ENCODE measurements around the gene KNDC1. TPM values are rescaled to one million over a fixed set of nuclear protein-coding genes. Genes with fewer than 3 reads are reported as not detected.

Gene KNDC1
- polyA plus RNA-seq, 4 donors = 0.37 to 18.6 TPM; not detected in 2

GRCh38 chr10:133210398-133211140 is 50.5 kb downstream of the KNDC1 start:
- H3K9me3 ChIP-seq (ENCODE audit: control insufficient read depth in 2 of 2, insufficient read depth in 1 of 2, low read depth in 1 of 2, low read length in 1 of 2) = no peaks in the 10 kb centered on the region
- peaks cover 0 to 37% (median 0%) of the 10 kb centered on the region in 3 donors for H3K36me3 ChIP-seq (ENCODE audit: control insufficient read depth in 3 of 3, insufficient read depth in 2 of 3, low read depth in 1 of 3, low read length in 3 of 3)
- no peak overlapping the region for H3K27ac ChIP-seq (ENCODE audit: low read depth in 1 of 3, low read length in 2 of 3)
- WGBS, 3 donors = 70 to 78% (median 74%) methylated on average over 25 to 27 of the region's 27 CpGs
- FAIRE-seq (no peak), DNase-seq (no peak)
- H3K4me3 ChIP-seq (ENCODE audit: low read depth in 1 of 3, low read length in 3 of 3) = no peak overlapping the region
- H3K4me1 ChIP-seq (ENCODE audit: control insufficient read depth in 3 of 3, insufficient read depth in 2 of 3, low read depth in 1 of 3, low read length in 2 of 3) = no peaks in the 10 kb centered on the region
- no peaks in the 10 kb centered on the region for H3K27me3 ChIP-seq (ENCODE audit: control insufficient read depth in 3 of 3, insufficient read depth in 3 of 3, low read length in 3 of 3)

GRCh38 chr10:133211141-133211830 is 51.3 kb downstream of the KNDC1 start:
- no peaks in the 10 kb centered on the region for H3K27me3 ChIP-seq (ENCODE audit: control insufficient read depth in 3 of 3, insufficient read depth in 3 of 3, low read length in 3 of 3)
- H3K9me3 ChIP-seq (ENCODE audit: control insufficient read depth in 2 of 2, insufficient read depth in 1 of 2, low read depth in 1 of 2, low read length in 1 of 2) = no peaks in the 10 kb centered on the region
- WGBS, 3 donors = 63 to 79% (median 79%) methylated on average over 17 to 25 of the region's 25 CpGs
- peaks cover 0 to 40% (median 0%) of the 10 kb centered on the region in 3 donors for H3K36me3 ChIP-seq (ENCODE audit: control insufficient read depth in 3 of 3, insufficient read depth in 2 of 3, low read depth in 1 of 3, low read length in 3 of 3)
- DNase-seq (no peak), FAIRE-seq (no peak)
- no peak overlapping the region for H3K27ac ChIP-seq (ENCODE audit: low read depth in 1 of 3, low read length in 2 of 3)
- no peaks in the 10 kb centered on the region for H3K4me1 ChIP-seq (ENCODE audit: control insufficient read depth in 3 of 3, insufficient read depth in 2 of 3, low read depth in 1 of 3, low read length in 2 of 3)
- H3K4me3 ChIP-seq (ENCODE audit: low read depth in 1 of 3, low read length in 3 of 3) = no peak overlapping the region

DNA sequence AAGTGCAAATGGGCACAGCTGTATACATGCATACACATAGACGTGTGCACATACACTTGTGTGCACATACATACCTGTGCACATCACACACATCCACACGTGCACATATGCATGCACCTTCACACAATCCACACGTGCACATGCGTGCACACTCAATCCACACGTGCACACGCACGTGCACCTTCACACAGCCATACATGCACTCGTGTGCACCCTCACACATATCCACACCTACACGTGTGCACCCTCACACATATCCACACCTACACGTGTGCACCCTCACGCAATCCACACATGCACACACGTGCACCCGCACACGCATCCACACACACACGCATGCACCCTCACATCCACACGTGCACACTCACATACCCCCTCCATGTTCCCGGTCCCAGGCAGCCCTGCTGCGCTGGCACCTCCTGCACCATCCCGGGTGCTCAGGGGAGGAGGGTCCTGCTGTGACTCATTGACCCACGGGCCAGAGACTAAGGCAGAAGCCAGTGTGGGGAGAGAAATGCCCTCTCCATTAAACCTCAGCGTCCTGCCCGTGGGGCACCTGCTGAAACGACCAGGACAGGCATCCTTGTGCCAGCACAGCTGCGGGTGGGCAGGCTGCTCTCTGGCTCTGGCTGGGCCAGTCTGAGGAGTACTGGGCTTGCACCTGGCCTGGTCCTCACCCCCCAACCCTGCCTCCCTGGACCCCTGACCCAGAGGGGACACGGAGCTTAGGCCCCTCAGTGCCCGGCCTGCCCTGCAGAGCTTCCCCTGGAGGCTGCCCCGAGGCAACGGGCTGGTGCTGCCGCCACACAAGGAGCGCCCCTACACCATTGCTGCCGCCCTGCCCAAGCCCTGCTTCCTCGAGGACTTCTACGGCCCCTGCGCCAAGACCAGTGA is 52.2 kb downstream of the KNDC1 start:
- Histone ChIP-seq H3K9me3 (ENCODE audit: control insufficient read depth in 2 of 2, insufficient read depth in 1 of 2, low read depth in 1 of 2, low read length in 1 of 2) (no peaks in the 10 kb centered on the region), H3K27ac (ENCODE audit: low read depth in 1 of 3, low read length in 2 of 3) (no peak overlapping the region), H3K27me3 (ENCODE audit: control insufficient read depth in 3 of 3, insufficient read depth in 3 of 3, low read length in 3 of 3) (no peaks in the 10 kb centered on the region), H3K4me1 (ENCODE audit: control insufficient read depth in 3 of 3, insufficient read depth in 2 of 3, low read depth in 1 of 3, low read length in 2 of 3) (no peaks in the 10 kb centered on the region), H3K4me3 (ENCODE audit: low read depth in 1 of 3, low read length in 3 of 3) (no peak overlapping the region), H3K36me3 (ENCODE audit: control insufficient read depth in 3 of 3, insufficient read depth in 2 of 3, low read depth in 1 of 3, low read length in 3 of 3) (peaks cover 0 to 36% (median 0%) of the 10 kb centered on the region in 3 donors)
- no peak for DNase-seq
- WGBS, 3 donors = 86 to 89% (median 86%) methylated on average over 34 of the region's 34 CpGs
- no peak for FAIRE-seq

DNA sequence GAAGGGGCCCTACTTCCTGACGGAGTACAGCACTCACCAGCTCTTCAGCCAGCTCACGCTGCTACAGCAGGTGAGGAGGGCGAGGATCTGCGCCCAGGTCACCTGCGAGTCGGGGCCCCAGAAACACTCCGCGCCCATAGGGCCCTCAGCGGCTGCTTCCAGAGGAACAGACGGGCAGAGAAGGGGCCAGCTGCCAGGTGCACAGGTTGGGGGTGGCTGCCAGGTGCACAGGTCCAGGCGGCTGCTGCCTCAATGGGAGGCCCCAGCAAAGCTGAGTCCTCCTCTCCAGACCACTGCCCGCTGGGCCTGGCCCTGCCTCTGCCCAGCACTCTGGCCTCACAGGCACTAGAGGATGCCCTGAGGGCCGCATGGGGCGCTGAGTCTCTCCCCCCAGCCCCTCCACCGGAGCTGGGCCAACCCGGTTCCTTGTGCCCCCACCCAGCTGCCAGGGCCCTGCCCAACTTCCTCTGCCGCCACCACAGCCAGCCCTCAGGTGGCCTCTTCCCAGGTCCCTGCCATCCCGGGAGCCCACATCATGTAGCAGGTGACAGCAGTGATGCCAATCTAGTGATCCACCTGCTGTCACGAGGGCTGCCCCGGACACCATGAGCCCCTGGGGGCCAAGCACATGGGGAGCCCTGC is 53.0 kb downstream of the KNDC1 start:
- no peaks in the 10 kb centered on the region for H3K4me1 ChIP-seq (ENCODE audit: control insufficient read depth in 3 of 3, insufficient read depth in 2 of 3, low read depth in 1 of 3, low read length in 2 of 3)
- H3K27me3 ChIP-seq (ENCODE audit: control insufficient read depth in 3 of 3, insufficient read depth in 3 of 3, low read length in 3 of 3) = no peaks in the 10 kb centered on the region
- H3K27ac ChIP-seq (ENCODE audit: low read depth in 1 of 3, low read length in 2 of 3) = no peak overlapping the region
- H3K9me3 ChIP-seq (ENCODE audit: control insufficient read depth in 2 of 2, insufficient read depth in 1 of 2, low read depth in 1 of 2, low read length in 1 of 2) = no peaks in the 10 kb centered on the region
- FAIRE-seq = no peak
- 69 to 86% (median 72%) methylated on average over 20 of the region's 20 CpGs for WGBS, 3 donors
- DNase-seq = no peak
- H3K36me3 ChIP-seq (ENCODE audit: control insufficient read depth in 3 of 3, insufficient read depth in 2 of 3, low read depth in 1 of 3, low read length in 3 of 3) = peaks cover 0 to 36% (median 0%) of the 10 kb centered on the region in 3 donors
- no peak overlapping the region for H3K4me3 ChIP-seq (ENCODE audit: low read depth in 1 of 3, low read length in 3 of 3)

GRCh38 chr10:133213641-133214467 is 53.8 kb downstream of the KNDC1 start:
- no peaks in the 10 kb centered on the region for H3K27me3 ChIP-seq (ENCODE audit: control insufficient read depth in 3 of 3, insufficient read depth in 3 of 3, low read length in 3 of 3)
- no peak overlapping the region for H3K4me3 ChIP-seq (ENCODE audit: low read depth in 1 of 3, low read length in 3 of 3)
- H3K27ac ChIP-seq (ENCODE audit: low read depth in 1 of 3, low read length in 2 of 3) = no peak overlapping the region
- H3K4me1 ChIP-seq (ENCODE audit: control insufficient read depth in 3 of 3, insufficient read depth in 2 of 3, low read depth in 1 of 3, low read length in 2 of 3) = no peaks in the 10 kb centered on the region
- peaks cover 0 to 36% (median 0%) of the 10 kb centered on the region in 3 donors for H3K36me3 ChIP-seq (ENCODE audit: control insufficient read depth in 3 of 3, insufficient read depth in 2 of 3, low read depth in 1 of 3, low read length in 3 of 3)
- no peaks in the 10 kb centered on the region for H3K9me3 ChIP-seq (ENCODE audit: control insufficient read depth in 2 of 2, insufficient read depth in 1 of 2, low read depth in 1 of 2, low read length in 1 of 2)
- DNase-seq (no peak), FAIRE-seq (no peak)
- WGBS, 3 donors = 72 to 86% (median 75%) methylated on average over 27 to 32 of the region's 32 CpGs

DNA sequence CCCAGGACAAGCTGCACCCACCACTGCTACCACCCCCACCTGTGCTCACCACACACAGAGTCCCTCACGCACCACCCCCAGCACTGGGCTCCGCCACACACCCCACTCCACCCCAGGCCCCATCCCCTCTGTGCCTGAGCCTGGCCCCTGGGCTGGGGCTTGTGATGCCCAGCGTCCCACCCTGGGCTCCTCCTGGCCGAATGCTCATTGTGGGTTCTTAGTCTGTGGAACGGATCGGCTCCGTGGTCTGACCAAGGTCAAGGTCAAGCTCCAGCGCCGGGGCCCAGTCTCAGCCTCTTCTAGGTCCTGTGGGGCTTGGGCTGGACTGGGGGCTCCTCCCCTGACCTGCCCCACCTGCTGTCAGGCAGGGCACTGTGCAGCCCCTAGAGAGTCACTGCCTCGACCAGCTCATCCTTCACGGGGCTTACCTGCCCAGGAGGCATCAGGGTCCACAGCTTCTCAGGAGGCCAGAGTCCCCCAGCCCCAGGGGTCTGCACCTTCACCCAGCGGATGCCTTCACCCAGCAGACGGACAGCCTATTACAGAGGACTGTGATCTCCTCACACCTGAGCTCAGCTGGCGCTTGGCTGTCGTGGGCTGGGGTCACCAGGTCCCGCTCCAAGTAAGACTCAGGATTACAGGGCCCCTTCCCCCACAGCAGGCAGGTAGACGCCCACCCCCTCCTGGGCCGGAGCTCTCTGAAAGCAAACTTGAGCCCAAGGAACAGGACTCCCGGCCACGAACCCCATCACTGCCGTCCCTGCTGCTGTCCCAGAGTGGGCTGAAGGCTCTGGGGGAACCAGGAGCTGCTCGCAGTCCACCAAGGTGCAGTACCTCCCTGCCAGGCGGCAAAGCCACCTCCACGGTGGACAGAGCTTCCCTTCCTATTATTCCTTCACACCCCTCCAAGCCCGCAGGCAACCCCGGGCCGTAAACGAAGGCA is 54.7 kb downstream of the KNDC1 start:
- Histone ChIP-seq H3K27ac (ENCODE audit: low read depth in 1 of 3, low read length in 2 of 3) (no peak overlapping the region), H3K9me3 (ENCODE audit: control insufficient read depth in 2 of 2, insufficient read depth in 1 of 2, low read depth in 1 of 2, low read length in 1 of 2) (no peaks in the 10 kb centered on the region), H3K27me3 (ENCODE audit: control insufficient read depth in 3 of 3, insufficient read depth in 3 of 3, low read length in 3 of 3) (peaks cover 0 to 6% (median 0%) of the 10 kb centered on the region in 3 donors), H3K36me3 (ENCODE audit: control insufficient read depth in 3 of 3, insufficient read depth in 2 of 3, low read depth in 1 of 3, low read length in 3 of 3) (peaks cover 0 to 36% (median 0%) of the 10 kb centered on the region in 3 donors), H3K4me3 (ENCODE audit: low read depth in 1 of 3, low read length in 3 of 3) (no peak overlapping the region), H3K4me1 (ENCODE audit: control insufficient read depth in 3 of 3, insufficient read depth in 2 of 3, low read depth in 1 of 3, low read length in 2 of 3) (no peaks in the 10 kb centered on the region)
- 76 to 83% (median 82%) methylated on average over 26 to 28 of the region's 28 CpGs for WGBS, 3 donors
- DNase-seq (no peak), FAIRE-seq (no peak)

- no peaks in the 10 kb centered on the region for H3K9me3 ChIP-seq (ENCODE audit: control insufficient read depth in 2 of 2, insufficient read depth in 1 of 2, low read depth in 1 of 2, low read length in 1 of 2)
- H3K36me3 ChIP-seq (ENCODE audit: control insufficient read depth in 3 of 3, insufficient read depth in 2 of 3, low read depth in 1 of 3, low read length in 3 of 3) = peaks cover 0 to 36% (median 0%) of the 10 kb centered on the region in 3 donors
- 89 to 95% (median 92%) methylated on average over 22 to 27 of the region's 27 CpGs for WGBS, 3 donors
- H3K27ac ChIP-seq (ENCODE audit: low read depth in 1 of 3, low read length in 2 of 3) = no peak overlapping the region
- FAIRE-seq (no peak), DNase-seq (no peak)
- no peaks in the 10 kb centered on the region for H3K4me1 ChIP-seq (ENCODE audit: control insufficient read depth in 3 of 3, insufficient read depth in 2 of 3, low read depth in 1 of 3, low read length in 2 of 3)
- peaks cover 0 to 7% (median 0%) of the 10 kb centered on the region in 3 donors for H3K27me3 ChIP-seq (ENCODE audit: control insufficient read depth in 3 of 3, insufficient read depth in 3 of 3, low read length in 3 of 3)
- H3K4me3 ChIP-seq (ENCODE audit: low read depth in 1 of 3, low read length in 3 of 3) = no peak overlapping the region
These were observed 55.6 kb downstream of the KNDC1 start for GRCh38 chr10:133215586-133215985.

All from small intestine (tissue), 7 donors.